Stimulated activated CD8-positive, alpha-beta memory T cell treated with anti-CD3 and anti-CD28 coated beads, Interleukin-15, amount 100 ng/mL, for 48 hours (primary cell): ENCODE data around the gene NSD2.

Source experiments
- DNase-seq, 2 donors: peaks; one replicate each; pipeline ENCODE4 v3.0.0-alpha.2; 2020; ENCODE audit warnings: low read depth in 2 of 2

NSD2 gene

DNA sequence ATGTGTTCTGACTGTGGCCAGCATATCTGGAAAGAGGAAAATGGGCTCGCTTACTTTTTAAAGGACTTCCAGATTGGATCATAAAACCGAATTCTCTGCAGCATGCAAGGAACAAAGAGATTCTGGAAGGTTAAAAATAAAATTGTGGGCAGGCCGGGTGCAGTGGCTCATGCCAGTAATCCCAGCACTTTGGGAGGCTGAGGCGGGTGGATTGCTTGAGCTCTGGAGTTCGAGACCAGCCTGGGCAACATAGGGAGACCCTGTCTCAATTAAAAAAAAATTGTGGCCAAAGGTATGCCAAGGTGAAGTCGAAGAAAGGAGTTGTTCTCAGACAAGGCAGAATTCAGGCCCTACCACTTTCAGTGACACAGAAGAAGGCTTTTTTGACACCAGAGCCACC lies 99.7 kb downstream of the NSD2 start:
- no peak for DNase-seq

DNA sequence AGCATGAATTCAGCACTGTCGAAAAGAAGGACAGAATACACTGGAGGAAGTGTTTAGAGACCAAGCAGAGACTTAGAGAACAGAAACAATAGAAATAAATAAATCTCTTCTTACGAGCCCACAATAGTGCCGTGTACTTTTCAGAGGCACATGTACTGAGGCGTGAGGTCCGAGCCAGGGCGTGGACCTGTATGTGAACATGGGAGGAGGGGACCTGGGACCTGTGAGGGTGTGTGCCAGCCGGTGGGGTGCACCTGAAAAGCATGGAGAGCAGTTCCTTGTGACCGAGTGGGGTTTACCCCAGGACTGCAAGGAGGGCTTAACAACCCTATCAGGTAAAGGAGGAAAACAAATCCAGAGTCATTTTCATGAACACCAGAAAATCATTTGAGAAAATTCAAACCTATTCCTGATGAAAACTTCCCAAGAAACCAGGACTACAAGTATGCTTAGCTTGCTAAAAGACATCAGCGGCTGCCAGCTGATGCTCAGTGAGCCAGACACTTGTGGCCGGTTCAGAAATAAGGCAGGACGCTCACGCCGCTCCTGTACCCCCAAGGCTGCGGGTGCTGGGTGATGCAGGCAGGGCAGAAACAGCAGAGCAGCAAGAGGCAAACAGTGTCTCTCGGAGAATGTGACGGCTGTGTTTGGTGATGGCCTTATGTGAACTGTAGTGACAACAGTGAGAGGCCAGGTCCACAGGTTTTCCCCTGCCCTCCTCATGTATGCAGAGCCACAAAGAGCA lies 100.4 kb downstream of the NSD2 start:
- DNase-seq: no peak

DNA sequence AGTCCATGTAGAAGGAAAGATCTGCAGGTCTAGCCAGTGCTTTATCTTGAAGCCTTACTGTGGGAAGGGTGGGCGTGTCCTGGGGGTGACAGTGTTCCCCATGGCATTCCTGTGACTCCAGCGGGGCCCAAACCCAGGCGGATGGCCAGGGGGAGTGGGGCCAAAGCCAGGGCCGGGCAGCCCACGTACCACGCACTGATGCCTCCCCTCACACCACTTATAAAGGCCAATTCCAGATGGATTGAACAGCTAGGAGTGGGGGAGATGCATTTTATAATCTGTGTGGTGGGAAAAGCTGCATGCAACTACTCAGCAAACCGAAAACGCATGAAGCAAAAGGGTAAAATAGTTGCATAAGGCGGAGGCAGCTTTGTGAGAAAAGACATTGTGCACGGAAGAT lies 101.2 kb downstream of the NSD2 start:
- no peak for DNase-seq

DNA sequence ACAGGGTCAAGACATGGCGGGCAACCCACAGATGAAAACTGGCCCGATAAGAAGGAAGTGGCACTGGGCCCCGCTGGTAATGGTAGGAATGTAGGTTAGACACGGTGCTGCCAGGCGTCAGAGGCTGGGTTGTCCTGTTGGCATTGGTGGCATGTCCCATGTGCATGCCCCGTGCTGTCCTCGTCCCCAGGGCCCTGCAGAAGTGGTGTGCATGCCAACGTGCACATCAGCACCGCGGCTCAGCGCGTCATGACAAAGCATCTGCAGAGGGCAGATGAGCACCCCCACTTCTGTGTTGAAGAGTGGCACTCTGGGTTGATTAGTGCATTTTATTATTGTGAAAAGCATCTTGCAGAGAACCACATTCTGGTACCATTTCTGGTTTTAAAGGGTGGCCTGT lies 102.0 kb downstream of the NSD2 start:
- no peak for DNase-seq

DNA sequence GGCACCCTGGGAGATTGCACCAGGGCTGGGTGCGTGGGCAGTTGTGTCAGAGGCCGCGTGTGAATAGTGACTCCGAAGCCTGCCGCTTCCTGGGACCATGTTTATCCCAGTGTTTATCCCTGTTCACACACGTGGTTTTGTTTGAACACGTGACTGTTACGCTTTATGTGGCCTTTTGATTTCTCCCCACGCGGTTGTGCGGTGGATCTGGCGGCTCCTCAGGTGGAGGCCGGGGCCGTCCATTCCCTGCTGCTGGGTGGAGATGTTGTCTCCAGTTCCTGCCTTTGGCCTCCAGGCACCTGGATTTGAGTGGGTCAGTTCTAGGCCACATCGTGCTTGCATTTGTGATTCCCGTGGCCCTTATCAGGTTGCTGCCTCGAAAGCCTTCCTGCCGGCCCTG lies 102.5 kb downstream of the NSD2 start:
- DNase-seq: no peak

GRCh38 chr4:1974840-1975239 lies 103.6 kb downstream of the NSD2 start:
- no peak for DNase-seq

GRCh38 chr4:1975391-1975801 lies 104.2 kb downstream of the NSD2 start:
- no peak for DNase-seq

- no peak for DNase-seq
Measured at GRCh38 chr4:1975880-1976279, 104.7 kb downstream of the NSD2 start.

DNA sequence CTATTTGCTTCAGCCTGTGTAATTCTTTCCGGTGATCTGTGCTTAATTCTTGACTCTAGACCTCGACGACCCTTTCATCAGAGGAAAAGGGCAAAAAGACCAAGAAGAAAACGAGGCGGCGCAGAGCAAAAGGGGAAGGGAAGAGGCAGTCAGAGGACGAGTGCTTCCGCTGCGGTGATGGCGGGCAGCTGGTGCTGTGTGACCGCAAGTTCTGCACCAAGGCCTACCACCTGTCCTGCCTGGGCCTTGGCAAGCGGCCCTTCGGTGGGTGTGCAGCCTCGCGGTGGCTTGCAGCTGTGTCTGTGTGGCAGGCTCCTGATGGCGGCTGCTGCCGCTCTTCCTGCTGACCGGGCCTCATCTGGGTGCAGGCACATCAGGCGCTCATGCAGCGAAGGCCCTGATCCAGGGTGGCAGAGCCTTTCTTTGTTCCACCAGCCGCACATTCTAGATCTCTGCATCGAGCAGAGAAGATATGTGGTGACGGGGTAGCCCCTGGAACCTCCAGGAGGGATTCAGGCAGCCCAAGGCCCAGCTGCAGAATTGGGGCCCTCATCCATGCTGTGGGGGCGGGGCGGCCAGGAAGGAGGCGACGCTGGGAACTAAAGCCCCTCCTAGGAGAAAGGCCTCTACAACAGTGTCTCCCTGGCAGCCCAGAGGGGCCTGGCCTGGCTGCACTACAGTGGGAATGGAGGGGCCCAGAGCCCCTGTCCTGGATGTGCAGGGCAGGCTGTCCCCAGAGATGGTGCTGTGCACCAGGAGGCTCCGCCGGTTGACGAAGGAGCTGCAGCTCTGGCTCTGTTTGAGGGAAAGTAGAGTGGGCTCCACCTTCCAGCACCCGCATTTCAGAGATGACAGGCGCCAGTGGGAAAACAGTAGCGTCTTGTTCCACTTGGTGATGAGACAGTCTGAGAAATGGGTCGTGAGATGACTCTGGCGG lies 105.5 kb downstream of the NSD2 start:
- no peak for DNase-seq

DNA sequence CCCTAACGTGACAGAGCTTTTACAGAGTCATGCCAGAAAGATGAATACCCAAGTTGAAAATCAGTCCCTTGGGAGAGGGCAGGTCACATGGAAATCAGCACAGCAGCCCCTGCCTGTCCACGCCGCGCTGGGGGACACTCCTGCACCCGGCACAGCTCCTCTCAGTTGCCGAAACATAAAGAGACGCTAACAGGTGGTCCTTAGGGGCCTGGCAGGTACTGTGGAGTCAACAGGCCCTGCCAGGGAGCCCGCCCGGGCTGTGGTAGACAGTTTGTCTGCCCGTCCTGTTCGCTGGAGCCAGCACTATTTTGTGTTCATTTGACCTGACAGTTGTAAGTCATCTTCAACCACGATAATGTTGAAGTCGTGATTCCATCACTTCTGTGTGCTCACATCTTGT lies 107.0 kb downstream of the NSD2 start:
- no peak for DNase-seq

DNA sequence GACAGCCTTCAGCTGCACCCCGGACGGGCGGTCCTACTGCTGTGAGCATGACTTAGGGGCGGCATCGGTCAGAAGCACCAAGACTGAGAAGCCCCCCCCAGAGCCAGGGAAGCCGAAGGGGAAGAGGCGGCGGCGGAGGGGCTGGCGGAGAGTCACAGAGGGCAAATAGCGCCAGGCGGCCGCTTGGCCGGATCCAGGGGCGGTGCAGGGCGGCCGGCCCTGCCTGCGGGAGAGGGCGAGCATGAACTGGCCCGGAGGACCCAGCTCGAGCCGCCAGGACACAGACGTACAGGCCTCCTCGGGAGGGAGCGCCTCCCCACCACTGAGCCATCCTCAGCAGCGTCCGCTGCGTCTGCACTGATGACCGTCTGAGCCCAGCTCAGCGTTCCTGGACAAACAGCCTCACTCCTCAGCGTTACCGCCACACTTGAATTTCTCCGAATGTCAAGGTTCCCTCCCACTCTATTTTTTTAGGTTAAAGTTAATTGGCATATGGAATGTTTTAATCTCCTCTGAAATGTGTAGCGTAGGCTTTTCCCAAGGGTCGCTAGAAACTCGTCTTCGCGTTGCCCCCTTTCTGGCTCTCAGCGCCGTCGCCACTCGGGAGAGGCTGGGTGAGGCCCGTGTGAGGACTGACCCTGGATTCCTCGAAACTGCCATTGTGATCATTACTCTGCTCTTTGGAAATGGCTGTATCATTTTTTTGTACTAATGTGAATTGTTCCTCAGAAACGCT lies 107.7 kb downstream of the NSD2 start:
- no peak for DNase-seq

GRCh38 chr4:1979477-1980196 lies 108.4 kb downstream of the NSD2 start:
- DNase-seq: no peak

GRCh38 chr4:1980561-1981041 lies 109.4 kb downstream of the NSD2 start:
- no peak for DNase-seq

DNA sequence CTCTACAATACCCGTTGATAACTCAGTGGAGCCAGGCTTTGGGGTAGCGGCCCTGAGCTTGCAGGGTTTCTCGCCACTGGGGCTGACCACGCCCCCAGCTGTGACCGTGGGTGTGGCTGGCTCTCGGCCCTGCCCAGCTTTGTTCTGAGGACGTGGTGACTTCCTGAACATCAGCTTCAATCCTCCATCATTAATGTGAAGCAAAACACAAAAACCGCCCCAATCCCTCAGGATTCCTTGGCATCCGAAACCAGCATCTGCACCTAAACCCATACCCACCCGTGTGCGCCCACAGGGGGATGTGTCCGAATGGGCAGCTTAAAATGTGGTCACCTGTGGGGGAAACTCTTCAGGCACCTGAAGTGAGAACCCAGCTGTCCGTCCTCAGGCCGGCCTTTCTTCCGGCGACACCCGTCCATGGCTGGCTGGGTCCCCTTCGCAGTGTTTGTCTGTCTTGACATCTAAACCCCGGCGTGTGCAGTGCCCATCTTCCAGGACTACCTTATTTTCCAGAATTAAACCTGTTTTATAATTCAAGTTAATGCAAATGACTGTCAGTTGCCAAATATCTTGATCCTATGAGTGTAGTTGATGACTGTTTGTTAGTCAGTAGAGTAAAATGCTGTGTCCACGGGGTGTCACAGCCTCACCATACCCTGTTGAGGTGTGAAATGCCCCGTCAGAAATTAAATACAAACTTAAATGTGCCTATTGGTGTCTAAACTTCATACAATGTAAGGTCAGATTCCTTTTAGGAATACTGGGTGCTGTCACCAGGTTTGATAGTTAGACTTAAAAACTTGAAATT lies 110.3 kb downstream of the NSD2 start:
- DNase-seq: no peak

GRCh38 chr4:1982124-1983052 lies 111.2 kb downstream of the NSD2 start:
- DNase-seq: no peak

GRCh38 chr4:1983053-1983845 lies 112.1 kb downstream of the NSD2 start:
- DNase-seq: no peak

DNA sequence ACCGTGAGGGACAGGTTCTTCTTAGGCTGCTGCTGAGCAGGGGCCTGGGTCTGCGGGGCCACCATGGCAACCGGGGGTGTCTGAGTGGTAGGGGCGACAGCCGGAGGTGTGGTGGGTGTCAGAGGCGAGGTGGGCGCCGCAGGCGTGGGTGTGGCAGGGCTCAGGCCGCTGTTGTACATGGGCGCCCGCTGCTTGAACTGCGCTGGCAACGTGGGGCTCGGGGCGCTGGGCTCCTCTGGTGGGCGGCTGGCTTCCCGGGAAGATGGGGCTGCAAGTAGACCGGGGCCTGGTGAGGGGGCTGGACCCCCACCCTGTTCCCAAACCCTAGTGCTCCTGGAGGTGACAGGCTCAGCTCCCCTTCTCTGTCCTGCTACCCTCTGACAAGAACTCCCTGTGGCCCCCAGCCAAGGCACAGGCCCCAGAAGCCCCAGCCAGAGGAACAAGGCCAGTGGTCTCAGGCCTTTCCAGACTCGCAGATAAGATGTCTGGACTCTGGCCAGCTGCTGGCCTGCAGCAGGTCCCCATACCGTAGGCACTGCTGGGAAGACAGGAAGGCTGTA lies 112.7 kb downstream of the NSD2 start:
- no peak for DNase-seq

DNA sequence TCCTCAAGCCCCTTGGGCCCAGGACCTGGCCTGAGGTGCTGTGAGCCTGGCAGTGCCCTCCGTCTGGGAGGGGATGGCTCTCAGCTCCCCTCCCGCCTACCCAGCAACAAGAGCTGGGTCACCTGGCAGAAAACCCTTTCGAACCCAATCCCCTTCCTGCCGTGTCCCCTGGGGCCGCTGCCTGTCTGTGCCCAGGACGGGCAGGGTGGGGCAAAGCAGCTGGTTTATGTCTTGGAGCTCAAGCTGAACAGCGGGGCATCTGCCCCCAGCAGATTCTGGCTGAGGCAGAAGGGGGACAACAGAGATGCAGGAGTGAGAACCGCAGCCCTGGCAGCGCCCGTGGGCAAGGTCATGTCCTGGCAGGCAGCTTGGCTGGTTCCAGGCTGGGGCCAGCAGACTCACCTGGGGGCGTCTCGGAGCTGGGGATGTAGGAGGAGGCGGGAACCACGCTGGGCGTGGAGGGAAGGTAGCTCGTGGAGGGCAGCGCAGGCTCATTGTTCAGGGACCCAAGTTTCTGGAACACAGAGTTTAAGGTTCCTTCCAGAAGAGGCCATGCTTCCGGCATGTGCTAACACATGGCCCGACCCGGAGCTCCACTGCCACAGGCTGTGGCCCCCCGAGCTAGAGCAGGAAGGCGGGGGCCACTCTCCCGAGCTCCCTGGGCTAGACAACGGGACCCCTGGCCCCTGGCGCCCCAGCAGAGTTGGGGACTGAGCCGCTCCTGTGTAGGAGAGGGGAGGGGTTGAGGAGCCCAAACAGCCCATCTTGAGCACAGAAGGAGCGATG lies 113.4 kb downstream of the NSD2 start:
- no peak for DNase-seq
